HG03175 (cell line): Measurements from ENCODE around the gene RARA.
"Not testable (repeated sequence)": the region's sequence is repeated elsewhere in the genome, so short reads cannot be mapped to it uniquely, and the experiment has no call there.

Source experiments
- ATAC-seq: cut with Tn5 transposase; IDR thresholded peaks from one replicate; pipeline ENCODE4 v1.9.1; 2021; ENCODE audit warnings: mild to moderate bottlenecking, moderate library complexity; ENCODE audit not compliant: unreplicated experiment

RARA gene

DNA sequence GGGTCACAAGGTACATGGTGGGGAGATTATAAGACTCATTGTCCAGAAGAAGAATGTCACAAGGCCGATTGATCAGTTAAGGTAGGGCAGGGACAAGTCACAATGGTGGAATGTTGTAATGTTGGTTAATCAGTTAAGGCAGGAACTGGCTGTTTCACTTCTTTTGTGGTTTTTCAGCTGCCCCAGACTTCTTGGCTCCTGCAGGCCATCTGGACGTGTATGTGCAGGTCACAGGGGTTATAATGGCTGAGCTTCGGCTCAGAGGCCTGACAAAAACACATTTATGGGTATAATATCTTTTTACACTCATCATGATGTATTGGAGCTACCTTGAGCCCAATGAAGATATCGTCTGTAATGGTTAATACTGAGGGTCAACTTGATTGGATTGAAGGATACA lies 63.7 kb downstream of the RARA start:
- ATAC-seq = not testable (repeated sequence)

DNA sequence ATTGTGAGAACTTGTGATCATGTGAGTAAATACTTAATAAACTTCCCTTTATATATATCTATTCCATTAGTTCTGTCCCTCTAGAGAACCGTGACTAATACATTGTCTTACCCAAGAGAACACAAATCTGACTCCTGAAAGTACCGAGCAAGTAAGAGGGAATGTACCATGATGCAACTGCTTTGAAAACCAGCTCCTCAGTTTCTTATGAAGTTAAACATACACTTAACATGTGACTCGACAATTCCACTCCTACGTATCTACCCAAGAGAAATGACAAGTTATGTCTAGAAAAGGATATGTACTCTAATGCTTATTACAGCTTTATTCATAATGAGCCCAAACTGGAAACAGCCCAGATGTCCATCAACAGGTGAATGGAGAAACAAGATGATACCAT lies 64.3 kb downstream of the RARA start:
- ATAC-seq = no peak

DNA sequence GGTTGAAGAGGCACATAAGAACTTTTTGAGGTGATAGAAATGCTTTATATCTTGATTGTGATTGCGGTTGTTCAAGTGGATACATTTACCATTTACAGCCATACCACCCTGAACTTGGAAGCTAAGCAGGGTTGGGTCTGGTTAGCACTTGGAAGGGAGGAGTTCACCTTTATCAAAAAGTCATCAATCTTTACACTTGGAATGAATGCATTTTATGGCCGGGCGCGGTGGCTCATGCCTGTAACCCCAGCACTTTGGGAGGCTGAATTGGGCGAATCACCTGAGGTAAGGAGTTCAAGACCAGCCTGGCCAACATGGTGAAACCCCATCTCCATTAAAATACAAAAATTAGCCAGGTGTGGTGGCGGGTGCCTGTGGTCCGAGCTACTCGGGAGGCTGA lies 65.0 kb downstream of the RARA start:
- no peak for ATAC-seq

DNA sequence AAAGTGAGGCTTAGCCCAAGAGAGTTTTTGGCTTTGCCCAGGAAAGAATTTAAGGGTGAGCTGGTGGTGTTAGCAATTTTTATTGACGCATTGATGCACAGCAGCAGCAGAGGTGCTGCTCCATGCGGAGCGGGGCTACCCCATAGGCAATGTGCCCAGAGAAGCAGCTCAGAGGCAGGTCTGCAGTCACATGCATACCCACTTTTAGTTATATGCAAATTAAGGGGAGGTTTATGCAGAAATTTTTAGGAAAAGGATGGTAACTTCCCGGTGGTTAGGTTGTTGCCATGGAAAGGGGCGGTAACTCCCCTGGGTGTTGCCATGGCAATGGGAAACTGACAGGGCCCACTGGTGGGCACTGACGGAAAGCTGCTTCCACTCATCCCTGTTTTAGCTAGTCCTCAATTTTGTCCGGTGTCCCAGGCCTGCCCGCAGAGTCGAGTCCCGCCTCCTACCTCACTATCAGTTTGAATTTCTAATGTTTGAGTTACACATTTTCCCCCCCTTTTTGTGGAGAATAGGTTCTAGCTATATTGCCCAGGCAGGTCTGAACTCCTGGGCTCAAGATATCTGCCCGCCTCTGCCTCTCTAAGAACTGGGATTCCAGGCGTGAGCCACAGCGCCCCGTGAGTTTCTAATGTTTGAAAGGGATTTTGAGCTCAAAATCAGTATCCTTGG lies 66.0 kb downstream of the RARA start:
- ATAC-seq = no peak

- not testable (repeated sequence) for ATAC-seq
Observed at GRCh38 chr17:40375786-40376185, 66.8 kb downstream of the RARA start.

- not testable (repeated sequence) for ATAC-seq
Observed at GRCh38 chr17:40376541-40376940, 67.6 kb downstream of the RARA start.

DNA sequence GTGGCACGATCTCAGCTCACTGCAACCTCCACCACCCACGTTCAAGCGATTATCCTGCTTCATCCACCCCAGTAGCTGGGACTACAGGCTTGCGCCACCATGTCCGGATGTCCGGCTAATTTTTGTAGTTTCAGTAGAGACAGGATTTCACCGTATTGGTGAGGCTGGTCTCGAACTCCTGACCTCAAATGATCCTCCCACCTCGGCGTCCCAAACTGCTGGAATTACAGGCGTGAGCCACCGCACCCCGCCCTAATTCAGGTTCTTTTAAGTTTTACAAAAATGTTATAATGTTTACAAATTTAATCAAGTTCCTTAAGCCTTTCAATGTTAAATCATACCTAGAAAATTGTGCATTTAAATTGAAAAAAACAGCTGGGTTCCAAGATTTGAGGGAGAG lies 68.9 kb downstream of the RARA start:
- no peak for ATAC-seq

DNA sequence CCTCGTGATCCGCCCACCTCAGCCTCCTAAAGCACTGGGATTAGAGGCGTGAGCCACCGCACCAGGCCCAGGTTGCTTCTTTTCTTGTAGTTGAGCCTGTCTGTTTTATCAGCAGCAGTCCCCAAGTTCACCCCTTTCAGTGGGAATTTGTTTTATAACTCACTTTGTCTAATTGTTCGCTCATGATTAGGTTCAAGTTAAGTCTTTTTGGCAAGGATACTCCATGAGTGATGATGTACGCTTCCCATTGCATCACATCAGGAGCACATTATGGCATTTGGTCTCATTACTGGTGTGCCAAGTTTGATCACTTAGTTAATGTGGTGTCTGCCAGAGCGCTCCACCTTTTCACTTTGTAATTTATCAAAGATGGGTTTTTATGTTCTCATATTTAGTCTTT lies 70.0 kb downstream of the RARA start:
- ATAC-seq = no peak

DNA sequence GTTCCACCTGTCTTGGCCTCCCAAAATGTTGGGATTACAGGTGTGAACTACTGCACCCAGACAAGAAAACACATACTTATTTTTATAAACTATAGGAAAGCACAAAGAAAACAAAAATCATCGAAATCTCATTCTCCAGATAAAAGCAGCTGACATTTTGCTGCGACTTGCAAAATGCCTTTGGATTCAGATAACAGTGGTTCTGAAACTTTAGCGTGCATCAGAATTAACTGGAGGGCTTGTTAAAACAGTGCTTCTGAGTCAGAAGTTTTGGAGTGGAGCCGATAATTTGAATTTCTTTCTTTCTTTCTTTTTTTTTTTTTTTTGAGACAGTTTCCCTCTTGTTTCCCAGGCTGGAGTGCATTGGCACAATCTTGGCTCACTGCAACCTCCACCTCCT lies 73.3 kb downstream of the RARA start:
- ATAC-seq = no peak

DNA sequence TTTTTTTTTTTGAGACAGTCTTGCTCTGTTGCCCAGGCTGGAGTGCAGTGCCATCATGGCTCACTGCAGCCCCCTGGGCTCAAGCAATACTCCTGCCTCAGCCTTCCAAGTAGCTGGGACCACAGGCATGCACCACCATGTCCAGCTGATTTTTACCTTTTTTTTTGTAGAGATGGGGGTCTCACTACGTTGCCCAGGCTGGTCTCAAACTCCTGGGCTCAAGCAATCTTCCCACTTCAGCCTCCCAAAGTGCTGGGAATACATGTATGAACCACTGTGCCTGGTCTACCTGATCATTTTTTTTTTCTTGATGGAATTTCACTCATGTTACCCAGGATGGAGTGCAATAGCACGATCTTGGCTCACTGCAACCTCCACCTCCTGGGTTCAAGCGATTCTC lies 77.6 kb downstream of the RARA start:
- not testable (repeated sequence) for ATAC-seq

DNA sequence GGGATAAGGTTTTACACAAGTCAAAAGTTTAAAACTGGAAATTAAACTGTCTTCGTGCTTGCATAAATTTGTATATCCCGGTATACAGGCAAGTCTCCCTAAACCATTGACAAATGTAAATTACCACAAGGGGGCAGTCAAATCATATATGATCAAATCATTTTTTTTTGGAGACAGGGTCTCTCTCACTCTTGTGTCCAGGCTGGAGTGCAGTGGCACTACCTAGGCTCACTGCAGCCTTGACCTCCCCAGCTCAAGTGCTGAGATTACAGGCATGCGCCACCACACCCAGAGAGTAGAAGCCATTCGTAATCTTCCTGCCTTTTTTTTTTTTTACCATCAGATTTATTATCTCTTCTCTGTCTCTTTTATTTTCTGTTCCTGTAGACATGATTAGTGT lies 90.2 kb downstream of the RARA start:
- no peak for ATAC-seq

- no peak for ATAC-seq
Observed at GRCh38 chr17:40402668-40403067, 93.7 kb downstream of the RARA start.

DNA sequence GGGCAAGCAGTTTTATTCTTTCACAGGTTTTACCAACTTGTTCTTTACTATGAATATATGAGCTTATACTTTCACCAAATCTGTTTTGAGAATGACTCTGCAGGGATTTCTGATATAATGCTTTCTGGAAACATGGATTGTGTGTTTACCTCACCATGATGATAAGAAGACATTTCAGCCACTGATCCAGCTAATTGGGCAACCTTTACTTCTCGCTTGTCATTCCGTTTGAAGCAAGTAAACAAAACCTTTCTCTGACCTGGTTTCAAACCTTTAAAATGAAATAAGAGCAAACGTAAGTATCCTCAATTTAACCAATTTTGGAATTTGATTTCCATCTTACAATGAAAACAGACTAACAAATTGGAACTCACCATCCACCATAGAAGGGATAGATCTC lies 95.0 kb downstream of the RARA start:
- no peak for ATAC-seq
